IPS-NIHi7 (cell line): Measurements from ENCODE around the gene RPUSD2.

ENCODE experiments used
- DNase-seq: peaks from one replicate; pipeline ENCODE4 v3.0.0; 2012; ENCODE audit warnings: mixed read lengths; ENCODE audit errors: extremely low spot score

RPUSD2 gene

GRCh38 chr15:40569129-40569953 is at the start of gene RPUSD2:
Gene RPUSD2 (plus strand): TSS chr15:40569299. CDS start chr15:40569338, 39 bp downstream.
- peak; percentile 96 for DNase-seq

- no peak for DNase-seq
Observed at GRCh38 chr15:40523611-40524010, 45.5 kb upstream of the RPUSD2 start.

- no peak for DNase-seq
Observed at GRCh38 chr15:40525855-40526254, 43.2 kb upstream of the RPUSD2 start.

- DNase-seq: no peak
Observed at GRCh38 chr15:40528801-40529200, 40.3 kb upstream of the RPUSD2 start.

GRCh38 chr15:40533763-40534364 is 35.2 kb upstream of the RPUSD2 start:
- no peak for DNase-seq

GRCh38 chr15:40534371-40534770 is 34.7 kb upstream of the RPUSD2 start:
- no peak for DNase-seq

GRCh38 chr15:40536501-40536900 is 32.6 kb upstream of the RPUSD2 start:
- DNase-seq: no peak

GRCh38 chr15:40538976-40539375 is 30.1 kb upstream of the RPUSD2 start:
- no peak for DNase-seq

- DNase-seq: no peak
Observed at GRCh38 chr15:40543082-40543481, 26.0 kb upstream of the RPUSD2 start.

GRCh38 chr15:40543631-40544294 is 25.3 kb upstream of the RPUSD2 start:
- no peak for DNase-seq

- DNase-seq: peak; percentile 45
Observed at GRCh38 chr15:40545457-40545856, 23.6 kb upstream of the RPUSD2 start.

- DNase-seq: no peak
Observed at GRCh38 chr15:40548610-40549009, 20.5 kb upstream of the RPUSD2 start.

GRCh38 chr15:40549894-40550293 is 19.2 kb upstream of the RPUSD2 start:
- DNase-seq: no peak

- no peak for DNase-seq
Observed at GRCh38 chr15:40550341-40551037, 18.6 kb upstream of the RPUSD2 start.

- peak; percentile 52 for DNase-seq
Observed at GRCh38 chr15:40554161-40554525, 15.0 kb upstream of the RPUSD2 start.

GRCh38 chr15:40555876-40556275 is 13.2 kb upstream of the RPUSD2 start:
- no peak for DNase-seq

GRCh38 chr15:40558952-40559742 is 10.0 kb upstream of the RPUSD2 start:
- DNase-seq: no peak

- no peak for DNase-seq
Observed at GRCh38 chr15:40562691-40563090, 6.4 kb upstream of the RPUSD2 start.

GRCh38 chr15:40563426-40563825 is 5.7 kb upstream of the RPUSD2 start:
- no peak for DNase-seq

GRCh38 chr15:40564591-40565332 is 4.3 kb upstream of the RPUSD2 start, which contains the start of gene CCDC32:
Gene CCDC32 (minus strand): TSS chr15:40565042. CDS start chr15:40563015, 2,027 bp downstream.
- peak; percentile 100 for DNase-seq
